Panc1 (cell line): Measurements from ENCODE around the gene ACSM3. TPM values are rescaled to one million over a fixed set of nuclear protein-coding genes. Genes with fewer than 3 reads are reported as not detected.

Source experiments
- ATAC-seq: fragments of 200-7000 bp; cut with Tn5 transposase; 2 replicates; pipeline ENCODE4 v1.9.1; 2020; ENCODE audit warnings: mild to moderate bottlenecking, moderate library complexity
- BruUV-seq: library from RNA; stranded (reverse); fragments of 400-500 nt; replicated peaks from 2 replicates; lab custom pipeline; 2021; lab: Mats Ljungman, UMichigan
- CTCF ChIA-PET: fragments of 300-600 bp; sonication (Branson Sonifier 250); formaldehyde crosslinking; loops from one replicate; lab custom pipeline; 2022; ENCODE audit warnings: antibody characterized with exemption; lab: Charles Lee
- POLR2A ChIA-PET: fragments of 300-600 bp; sonication (Branson Sonifier 250); formaldehyde crosslinking; loops from one replicate; lab custom pipeline; 2022; ENCODE audit warnings: antibody characterized with exemption; lab: Charles Lee
- DNase-seq: peaks from one replicate; pipeline ENCODE4 v3.0.0-alpha.2; 2010; ENCODE audit warnings: low read depth, low spot score
- H3K27ac ChIP-seq: 2 replicates; pipeline ENCODE4 v1.5.1; 2011; ENCODE audit warnings: mild to moderate bottlenecking, low read length, inconsistent platforms
- H3K27me3 ChIP-seq: fragments of 200-500 bp; sonication (Bioruptor generic); 2 replicates; pipeline ENCODE4 v1.6.0; 2014; ENCODE audit warnings: low read length, inconsistent platforms; ENCODE audit not compliant: control insufficient read depth, insufficient read depth
- H3K36me3 ChIP-seq: fragments of 200-500 bp; sonication (Bioruptor generic); 2 replicates; pipeline ENCODE4 v1.5.1; 2014; ENCODE audit warnings: inconsistent platforms, mild to moderate bottlenecking, low read length, moderate library complexity; ENCODE audit not compliant: control insufficient read depth, insufficient read depth
- H3K4me1 ChIP-seq: 2 replicates; pipeline ENCODE4 v1.5.1; 2011; ENCODE audit warnings: inconsistent platforms, mild to moderate bottlenecking, low read length, moderate library complexity; ENCODE audit not compliant: control insufficient read depth, insufficient read depth
- H3K4me3 ChIP-seq, 2 experiments: 2 replicates each; pipeline ENCODE4 v1.5.1; 2011 to 2012; ENCODE audit warnings: low read depth in 2 of 2, low read length in 2 of 2, mild to moderate bottlenecking in 2 of 2, inconsistent platforms in 1 of 2, moderate library complexity in 1 of 2
- H3K9me3 ChIP-seq: fragments of 200-500 bp; sonication (Bioruptor generic); 2 replicates; pipeline ENCODE4 v1.5.1; 2014; ENCODE audit warnings: low read depth, mild to moderate bottlenecking, inconsistent platforms, low read length, moderate library complexity; ENCODE audit not compliant: control insufficient read depth, insufficient read depth
- CTCF ChIP-seq: fragments of 450-650 bp; IDR thresholded peaks from 2 replicates; pipeline ENCODE4 v1.5.1; 2017; ENCODE audit warnings: mild to moderate bottlenecking
- POLR2AphosphoS5 ChIP-seq: IDR thresholded peaks from 2 replicates; pipeline ENCODE4 v1.6.1; 2012; ENCODE audit warnings: mild to moderate bottlenecking, low read depth, low read length, moderate library complexity
- REST ChIP-seq, 2 experiments: IDR thresholded peaks; 2 replicates each; pipeline ENCODE4 v1.6.1; 2011 to 2012; ENCODE audit warnings: low read depth in 2 of 2, control low read depth in 1 of 2, low read length in 1 of 2, mild to moderate bottlenecking in 1 of 2, moderate library complexity in 1 of 2; ENCODE audit not compliant: insufficient read depth in 1 of 2
- SIN3A ChIP-seq: IDR thresholded peaks from 2 replicates; pipeline ENCODE4 v1.6.1; 2012; ENCODE audit warnings: low read depth, mild to moderate bottlenecking, low read length, moderate library complexity, borderline replicate concordance; ENCODE audit not compliant: insufficient read depth
- TCF7L2 ChIP-seq: IDR thresholded peaks from 2 replicates; pipeline ENCODE4 v1.6.1; 2011; ENCODE audit warnings: mild to moderate bottlenecking, low read depth, low read length, inconsistent platforms
- in situ Hi-C: cut with HindIII; loops from 2 replicates; pipeline ENCODE4 v1.10.0; 2016; ENCODE audit warnings: low sequenced_read_pairs, low pct_unique_long_range_greater_than_20kb
- intact Hi-C: fragments of 100-400 bp; cut with micrococcal nuclease; formaldehyde crosslinking; loops from one replicate; pipeline ENCODE4 v1.10.0; 2022; ENCODE audit not compliant: unreplicated experiment
- total RNA-seq: library from RNA; stranded (reverse); gene quantifications from one replicate; pipeline ENCODE4 v1.2.1, GENCODE V29; 2021; ENCODE audit not compliant: unreplicated experiment

The ACSM3 gene
- total RNA-seq, 1 experiment from 2014 or later, result 0.44 TPM

- TF ChIP-seq CTCF, result no peak
- no peak for TF ChIP-seq TCF7L2
- no peak for TF ChIP-seq SIN3A
- TF ChIP-seq REST (IDR thresholded peaks at IDR 0.05; ENCODE audit: insufficient read depth in 1 of 2, low read depth in 2 of 2, low read length in 1 of 2), result no peak
- TF ChIP-seq POLR2AphosphoS5, result no peak
- in situ Hi-C loops (loop anchor here (10.0 kb wide), 1 partner anchor 150 kb away; no protein-coding TSS in a partner anchor), intact Hi-C loops (no loop called here)
- ChIA-PET CTCF (no interaction called here), POLR2A (no interaction called here)
- DNase-seq (no peak), ATAC-seq (no peak)
- Histone ChIP-seq H3K36me3 (peaks cover 14% of the 10 kb centered on the region), H3K4me3 (no peak overlapping the region), H3K27me3 (no peaks in the 10 kb centered on the region), H3K4me1 (no peaks in the 10 kb centered on the region), H3K9me3 (no peaks in the 10 kb centered on the region), H3K27ac (no peak overlapping the region)
- BruUV-seq, result no TSS peak
Observed at GRCh38 chr16:20844588-20844987, 80.8 kb downstream of the ACSM3 start.

GRCh38 chr16:20846030-20846429, 82.2 kb downstream of the ACSM3 start:
- intact Hi-C loops (no loop called here), in situ Hi-C loops (loop anchor here (10.0 kb wide), 1 partner anchor 149 kb away; no protein-coding TSS in a partner anchor)
- Histone ChIP-seq H3K27ac (no peak overlapping the region), H3K4me1 (peaks cover 7% of the 10 kb centered on the region), H3K4me3 (no peak overlapping the region), H3K9me3 (no peaks in the 10 kb centered on the region), H3K27me3 (no peaks in the 10 kb centered on the region), H3K36me3 (peaks cover 7% of the 10 kb centered on the region; the same call in 1 of the 2 replicates)
- no TSS peak for BruUV-seq
- ATAC-seq (no peak), DNase-seq (no peak)
- TF ChIP-seq POLR2AphosphoS5 (no peak), TCF7L2 (no peak), CTCF (no peak), SIN3A (no peak), REST (IDR thresholded peaks at IDR 0.05; ENCODE audit: insufficient read depth in 1 of 2, low read depth in 2 of 2, low read length in 1 of 2) (no peak)
- POLR2A ChIA-PET, result no interaction called here
- CTCF ChIA-PET, result no interaction called here
